Coronary artery (tissue), 2 donors: ENCODE measurements around the gene STON2.

Source experiments
- DNase-seq: peaks from one replicate; pipeline ENCODE4 v3.0.0-alpha.2; 2017; ENCODE audit warnings: low spot score
- H3K27ac ChIP-seq, 2 donors: fragments of 200-600 bp; sonication (generic); one replicate each; pipeline ENCODE4 v1.5.1; 2016 to 2019
- H3K4me3 ChIP-seq: fragments of 200-600 bp; sonication (generic); 2 replicates; pipeline ENCODE4 v1.5.1; 2016; ENCODE audit warnings: mild to moderate bottlenecking, moderate library complexity
- TF ChIP-seq, protein P1 (sequence below): fragments of 200-600 bp; sonication (generic); IDR thresholded peaks from one replicate; pipeline ENCODE4 v1.5.1; 2019; ENCODE audit warnings: antibody characterized with exemption

Gene STON2

DNA sequence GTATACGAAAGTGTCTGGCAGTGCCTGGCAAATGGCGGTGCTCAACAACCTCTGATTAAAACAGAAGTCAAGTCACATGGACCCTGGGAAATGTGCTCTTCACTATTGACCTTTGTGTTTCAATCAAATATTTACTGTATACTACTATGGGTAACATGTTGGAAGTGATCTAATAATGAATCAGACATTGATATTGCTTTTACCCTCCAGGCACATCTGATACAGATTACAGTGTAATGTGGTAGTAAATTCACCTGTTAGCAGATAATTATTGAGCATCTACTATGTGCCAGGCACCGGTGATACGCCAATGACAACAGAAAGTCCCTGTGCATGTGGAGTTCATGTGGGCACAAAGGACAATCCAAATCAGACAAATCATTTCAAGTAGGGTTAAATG, 63.1 kb downstream of the STON2 start:
- no peak overlapping the region for H3K27ac ChIP-seq
- H3K4me3 ChIP-seq, result no peak overlapping the region
- TF ChIP-seq, protein P1, sequence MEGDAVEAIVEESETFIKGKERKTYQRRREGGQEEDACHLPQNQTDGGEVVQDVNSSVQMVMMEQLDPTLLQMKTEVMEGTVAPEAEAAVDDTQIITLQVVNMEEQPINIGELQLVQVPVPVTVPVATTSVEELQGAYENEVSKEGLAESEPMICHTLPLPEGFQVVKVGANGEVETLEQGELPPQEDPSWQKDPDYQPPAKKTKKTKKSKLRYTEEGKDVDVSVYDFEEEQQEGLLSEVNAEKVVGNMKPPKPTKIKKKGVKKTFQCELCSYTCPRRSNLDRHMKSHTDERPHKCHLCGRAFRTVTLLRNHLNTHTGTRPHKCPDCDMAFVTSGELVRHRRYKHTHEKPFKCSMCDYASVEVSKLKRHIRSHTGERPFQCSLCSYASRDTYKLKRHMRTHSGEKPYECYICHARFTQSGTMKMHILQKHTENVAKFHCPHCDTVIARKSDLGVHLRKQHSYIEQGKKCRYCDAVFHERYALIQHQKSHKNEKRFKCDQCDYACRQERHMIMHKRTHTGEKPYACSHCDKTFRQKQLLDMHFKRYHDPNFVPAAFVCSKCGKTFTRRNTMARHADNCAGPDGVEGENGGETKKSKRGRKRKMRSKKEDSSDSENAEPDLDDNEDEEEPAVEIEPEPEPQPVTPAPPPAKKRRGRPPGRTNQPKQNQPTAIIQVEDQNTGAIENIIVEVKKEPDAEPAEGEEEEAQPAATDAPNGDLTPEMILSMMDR, result no peak
- DNase-seq, result no peak

DNA sequence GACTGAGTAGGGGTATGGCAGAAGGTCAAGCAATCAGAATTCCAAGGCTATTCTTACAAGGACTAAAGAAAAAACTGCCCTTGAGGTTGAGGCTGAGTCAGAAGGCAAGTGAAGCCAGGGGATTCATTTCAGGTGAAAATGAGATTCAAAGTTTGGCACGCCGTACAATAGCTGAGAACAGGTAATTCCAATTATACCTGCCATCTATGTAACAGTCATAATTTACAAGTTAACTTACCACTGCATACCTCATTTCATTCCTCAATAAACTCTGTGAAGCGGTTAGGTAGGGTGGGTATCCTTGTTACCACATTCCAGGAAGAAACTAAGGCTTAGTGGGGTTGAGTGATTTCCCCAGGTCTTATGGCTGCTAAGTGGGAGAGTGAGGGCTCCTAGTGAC, 64.1 kb downstream of the STON2 start:
- DNase-seq, result no peak
- TF ChIP-seq, protein P1, result no peak
- no peak overlapping the region for H3K27ac ChIP-seq
- no peak overlapping the region for H3K4me3 ChIP-seq

DNA sequence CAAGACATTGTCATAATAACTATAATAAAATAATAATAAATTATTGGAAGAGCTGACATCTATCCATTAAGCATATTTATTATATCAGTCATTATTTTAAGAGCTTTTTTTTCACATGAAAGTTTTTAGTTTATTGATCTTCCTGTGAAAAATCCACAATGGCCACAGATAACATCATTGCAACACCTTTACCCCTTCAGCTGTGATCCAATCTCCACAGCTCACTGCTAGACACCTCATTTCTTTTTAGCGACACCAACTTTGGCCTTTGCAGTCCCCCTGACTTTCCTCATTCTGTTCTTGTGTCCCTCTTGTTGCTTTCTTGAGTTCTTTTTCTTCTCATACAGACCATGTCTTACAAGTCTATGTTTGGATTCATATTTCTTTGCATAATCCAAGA, 67.4 kb downstream of the STON2 start:
- no peak for DNase-seq
- TF ChIP-seq, protein P1, result no peak
- Histone ChIP-seq H3K4me3 (no peak overlapping the region), H3K27ac (no peak overlapping the region)

DNA sequence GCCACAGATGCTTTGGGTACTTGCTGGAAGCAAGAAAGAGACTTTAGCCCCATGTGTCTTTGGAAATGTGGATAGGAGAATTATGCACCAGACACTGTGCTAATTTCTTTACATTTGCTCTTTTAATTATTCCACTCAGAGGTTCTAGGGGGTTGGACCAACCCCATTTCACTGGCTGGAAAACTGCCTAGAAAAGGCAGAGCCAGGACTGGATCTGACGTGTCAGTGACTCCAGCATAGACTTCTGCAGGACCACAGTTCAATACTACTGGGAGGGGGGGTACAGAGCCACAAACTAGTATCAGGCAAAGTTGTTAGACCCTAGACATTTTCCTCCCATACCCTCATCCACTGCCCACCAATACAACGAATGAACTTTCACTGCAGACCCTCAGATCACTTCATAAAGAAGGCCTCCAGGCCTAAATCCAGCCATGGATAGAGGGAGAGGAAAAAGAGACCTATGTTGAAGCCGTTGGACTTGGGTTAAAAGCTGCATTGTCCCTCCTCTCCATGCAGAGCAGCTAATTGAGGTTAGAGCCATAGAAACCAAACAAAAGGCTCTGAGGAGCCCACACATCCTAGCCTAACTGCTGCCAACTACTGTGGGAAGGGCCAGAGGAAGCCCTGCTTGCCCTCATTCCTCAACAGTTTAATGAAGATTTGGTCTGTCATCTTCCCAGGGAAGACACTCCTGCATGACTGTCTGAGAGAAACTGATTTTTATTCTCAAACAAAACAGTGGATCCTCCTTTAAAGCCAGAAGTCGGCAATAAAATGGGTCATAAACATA, 68.7 kb downstream of the STON2 start:
- Histone ChIP-seq H3K4me3 (no peak overlapping the region), H3K27ac (no peak overlapping the region)
- DNase-seq, result no peak
- TF ChIP-seq, protein P1, result no peak

DNA sequence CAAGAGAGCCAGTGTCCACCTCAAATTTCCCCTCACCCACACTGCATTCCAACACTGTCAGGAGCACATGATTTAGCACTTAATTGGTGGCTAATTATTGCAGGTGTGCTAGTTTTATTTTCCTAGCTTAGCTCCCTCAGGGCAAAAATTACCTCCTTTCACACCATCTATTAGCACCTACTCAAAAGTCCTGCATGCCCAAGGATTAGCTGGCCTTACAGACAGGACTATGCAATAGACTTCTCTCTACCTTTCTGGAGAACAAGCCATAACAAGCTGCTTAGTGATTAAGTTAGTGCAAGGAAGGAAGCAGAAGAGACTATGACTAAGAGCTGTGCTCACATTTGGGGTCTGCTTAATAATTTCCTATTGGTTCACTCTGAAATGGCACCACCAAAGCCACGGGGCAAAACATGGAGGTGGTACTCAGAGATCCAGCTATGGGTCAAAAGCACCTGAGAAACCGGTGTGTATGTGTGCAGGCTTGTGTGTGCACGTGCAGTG, 69.5 kb downstream of the STON2 start:
- no peak overlapping the region for H3K27ac ChIP-seq
- TF ChIP-seq, protein P1, result no peak
- no peak for DNase-seq
- H3K4me3 ChIP-seq, result no peak overlapping the region

DNA sequence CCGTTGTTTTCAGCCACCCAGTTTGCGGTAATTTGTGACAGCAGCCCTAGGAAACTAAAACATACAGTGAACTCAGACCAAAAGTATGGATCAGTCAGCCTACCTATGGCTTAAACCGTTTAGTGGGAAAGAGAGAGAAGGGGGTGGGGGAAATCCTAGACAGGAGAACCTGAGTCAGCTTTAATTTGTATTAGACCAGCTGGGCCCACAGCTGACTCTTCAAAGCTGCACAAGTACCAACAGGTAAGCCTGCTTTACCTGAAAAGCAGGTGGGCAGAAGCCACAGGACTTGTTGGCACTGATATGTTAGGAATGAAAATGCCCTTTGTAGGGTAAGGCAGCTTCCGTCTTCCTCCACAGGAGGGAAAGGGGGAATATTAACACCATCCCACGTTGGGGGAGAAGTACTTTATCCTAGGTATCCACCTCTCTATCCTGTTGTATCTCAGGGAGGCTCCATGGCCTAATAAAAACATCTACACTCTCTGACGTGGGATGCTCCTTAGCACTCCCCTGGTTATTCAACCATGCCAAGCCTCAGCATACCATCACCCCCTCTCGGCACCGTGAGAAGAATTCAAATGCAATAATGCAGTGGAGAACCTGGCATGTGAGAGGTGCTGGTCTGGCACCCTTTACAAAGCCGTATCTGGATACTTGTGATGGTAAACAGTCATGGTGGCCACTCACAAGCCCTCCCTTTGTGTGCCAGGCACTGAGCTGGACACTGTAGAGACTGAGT, 70.3 kb downstream of the STON2 start:
- Histone ChIP-seq H3K27ac (no peak overlapping the region), H3K4me3 (no peak overlapping the region)
- TF ChIP-seq, protein P1, result no peak
- DNase-seq, result no peak
